Measurements from ENCODE around the gene BABAM2. TPM values are rescaled to one million over a fixed set of nuclear protein-coding genes. Genes with fewer than 3 reads are reported as not detected.

BABAM2 gene
- total and polyA plus RNA-seq, 9 of the 15 experiments (the other 6 are each of a cell fraction or from before 2014, with no cell fraction given) = 10.9 to 37.4 (median 25.6) TPM

DNA sequence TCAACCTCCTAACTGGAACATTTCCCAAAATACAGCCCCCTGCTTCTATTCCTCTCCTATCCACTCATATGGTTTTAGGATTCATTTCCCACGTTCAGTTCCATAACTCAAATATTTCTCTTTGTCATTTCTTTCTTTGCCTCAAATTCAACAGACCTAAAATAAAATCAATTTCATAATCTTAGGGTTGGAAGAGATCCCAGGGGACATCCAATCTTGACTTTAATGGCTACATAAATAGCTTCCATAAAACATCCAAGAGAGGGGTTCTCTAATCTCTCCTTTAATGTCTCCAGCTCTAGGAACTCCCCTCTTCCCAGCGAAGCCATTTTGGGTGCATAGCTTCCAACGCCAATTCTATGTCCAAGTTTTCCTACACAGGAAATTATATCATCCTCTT lies 34.1 kb upstream of the BABAM2 start:
- no peaks in the 10 kb centered on the region for H4K20me1 ChIP-seq (replicated peaks; ENCODE audit: control insufficient read depth, insufficient read depth, low read length)
- ATAC-seq (no peak), FAIRE-seq (no peak), DNase-seq (ENCODE audit: extremely low read depth in 1 of 4, low spot score in 3 of 4) (no peak)
- intact Hi-C loops (cut with micrococcal nuclease) = no loop called here
- H3K36me3 ChIP-seq (ENCODE audit: control insufficient read depth, insufficient read depth, low read length) = no peaks in the 10 kb centered on the region
- no peak overlapping the region for H3K9ac ChIP-seq (ENCODE audit: insufficient read depth in 1 of 2, low read depth in 2 of 2, low read length in 2 of 2)
- no peak overlapping the region for H3K27ac ChIP-seq (ENCODE audit: extremely low read depth, low read depth, low read length)
- ChIA-PET CTCF (ENCODE audit: low intra/inter-chr PET ratio) (interaction anchor here (0.6 kb wide), 1 partner anchor 710 kb away, joined by 3 read pairs; no protein-coding TSS in a partner anchor), POLR2A (no interaction called here)
- H2AFZ ChIP-seq (ENCODE audit: low read depth, low read length) = no peak overlapping the region
- WGBS (ENCODE audit: insufficient coverage, low coverage, missing lambda C conversion rate) = 0% methylated on average over 3 of the region's 3 CpGs
- H3K4me2 ChIP-seq (ENCODE audit: insufficient read depth, low read length) = no peak overlapping the region
- H3K79me2 ChIP-seq (ENCODE audit: control insufficient read depth, insufficient read depth, low read length) = no peaks in the 10 kb centered on the region
- no peak overlapping the region for H3K4me3 ChIP-seq
- BruUV-seq (replicated peaks) = no TSS peak
- TF ChIP-seq MECOM (CRISPR knock-in tag; IDR thresholded peaks at IDR 0.05) (no peak), RBFOX2 (IDR thresholded peaks at IDR 0.05; ENCODE audit: low read depth, low read length) (no peak), PRMT5 (CRISPR knock-in tag; IDR thresholded peaks at IDR 0.05) (no peak), ILK (tag; IDR thresholded peaks at IDR 0.05; ENCODE audit: borderline replicate concordance, low read depth) (no peak), ELF4 (CRISPR knock-in tag; IDR thresholded peaks at IDR 0.05) (no peak), NFRKB (IDR thresholded peaks at IDR 0.05; ENCODE audit: low read depth) (no peak), ZNF785 (CRISPR knock-in tag; IDR thresholded peaks at IDR 0.05) (no peak), RHOXF2B (CRISPR knock-in tag; conservative IDR thresholded peaks at IDR 0.05) (no peak), ARNT (IDR thresholded peaks at IDR 0.05) (no peak), ATF7 (IDR thresholded peaks at IDR 0.05) (no peak), POLR3G (IDR thresholded peaks at IDR 0.05; ENCODE audit: extremely low read depth, insufficient read length, insufficient replicate concordance) (no peak), FOXJ2 (tag; IDR thresholded peaks at IDR 0.05) (no peak), ZC3H8 (IDR thresholded peaks at IDR 0.05) (no peak), SAP30 (IDR thresholded peaks at IDR 0.05; ENCODE audit: borderline replicate concordance, insufficient read depth, low read depth, low read length, poor library complexity, severe bottlenecking) (no peak)
- TF ChIP-seq, protein P1, sequence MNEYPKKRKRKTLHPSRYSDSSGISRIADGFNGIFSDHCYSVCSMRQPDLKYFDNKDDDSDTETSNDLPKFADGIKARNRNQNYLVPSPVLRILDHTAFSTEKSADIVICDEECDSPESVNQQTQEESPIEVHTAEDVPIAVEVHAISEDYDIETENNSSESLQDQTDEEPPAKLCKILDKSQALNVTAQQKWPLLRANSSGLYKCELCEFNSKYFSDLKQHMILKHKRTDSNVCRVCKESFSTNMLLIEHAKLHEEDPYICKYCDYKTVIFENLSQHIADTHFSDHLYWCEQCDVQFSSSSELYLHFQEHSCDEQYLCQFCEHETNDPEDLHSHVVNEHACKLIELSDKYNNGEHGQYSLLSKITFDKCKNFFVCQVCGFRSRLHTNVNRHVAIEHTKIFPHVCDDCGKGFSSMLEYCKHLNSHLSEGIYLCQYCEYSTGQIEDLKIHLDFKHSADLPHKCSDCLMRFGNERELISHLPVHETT (CRISPR knock-in tag; conservative IDR thresholded peaks at IDR 0.05 in 1 of 2, IDR thresholded peaks at IDR 0.05 in 1 of 2) = no peak
- TF ChIP-seq, protein P2, sequence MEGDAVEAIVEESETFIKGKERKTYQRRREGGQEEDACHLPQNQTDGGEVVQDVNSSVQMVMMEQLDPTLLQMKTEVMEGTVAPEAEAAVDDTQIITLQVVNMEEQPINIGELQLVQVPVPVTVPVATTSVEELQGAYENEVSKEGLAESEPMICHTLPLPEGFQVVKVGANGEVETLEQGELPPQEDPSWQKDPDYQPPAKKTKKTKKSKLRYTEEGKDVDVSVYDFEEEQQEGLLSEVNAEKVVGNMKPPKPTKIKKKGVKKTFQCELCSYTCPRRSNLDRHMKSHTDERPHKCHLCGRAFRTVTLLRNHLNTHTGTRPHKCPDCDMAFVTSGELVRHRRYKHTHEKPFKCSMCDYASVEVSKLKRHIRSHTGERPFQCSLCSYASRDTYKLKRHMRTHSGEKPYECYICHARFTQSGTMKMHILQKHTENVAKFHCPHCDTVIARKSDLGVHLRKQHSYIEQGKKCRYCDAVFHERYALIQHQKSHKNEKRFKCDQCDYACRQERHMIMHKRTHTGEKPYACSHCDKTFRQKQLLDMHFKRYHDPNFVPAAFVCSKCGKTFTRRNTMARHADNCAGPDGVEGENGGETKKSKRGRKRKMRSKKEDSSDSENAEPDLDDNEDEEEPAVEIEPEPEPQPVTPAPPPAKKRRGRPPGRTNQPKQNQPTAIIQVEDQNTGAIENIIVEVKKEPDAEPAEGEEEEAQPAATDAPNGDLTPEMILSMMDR (IDR thresholded peaks at IDR 0.05 in 2 of 3, conservative IDR thresholded peaks at IDR 0.05 in 1 of 3; ENCODE audit: insufficient read depth in 2 of 3, low read depth in 1 of 3, low read length in 3 of 3) = no peak
- peaks cover 3 to 6% of the 10 kb centered on the region in 2 experiments; a peak in 1 of 5 replicates for H3K27me3 ChIP-seq (ENCODE audit: control insufficient read depth in 2 of 2, insufficient read depth in 2 of 2, low read length in 2 of 2)
- H3K4me1 ChIP-seq (replicated peaks in 1 of 2; ENCODE audit: control insufficient read depth in 2 of 2, insufficient read depth in 2 of 2, low read length in 2 of 2) = no peaks in the 10 kb centered on the region
- in situ Hi-C loops (cut with MboI) = no loop called here
- no peaks in the 10 kb centered on the region for H3K9me3 ChIP-seq (replicated peaks; ENCODE audit: control insufficient read depth, insufficient read depth, low read depth, low read length)
- no peaks in the 10 kb centered on the region for H3K9me1 ChIP-seq (ENCODE audit: control insufficient read depth, insufficient read depth, low read length)
